Stimulated activated naive B cell treated with anti-CD40 and anti-IgM and Interleukin-4, amounts not matched to agents 10 μg/mL and 1 μg/mL and 100 μg/mL, for 72 hours (primary cell): ENCODE data around the gene CDX1.

Experiments used
- ATAC-seq, 2 donors: fragments of 150-1000 bp; cut with Tn5 transposase; replicated peaks; 2 replicates each; pipeline ENCODE4 v1.10.0; 2021; ENCODE audit warnings: moderate library complexity in 1 of 2
- DNase-seq: peaks from one replicate; pipeline ENCODE4 v3.0.0; 2021
- H3K27ac Mint-ChIP-seq: one replicate; pipeline ENCODE4 v1.8.0; 2022; ENCODE audit warnings: mild to moderate bottlenecking, mixed read lengths
- H3K27me3 Mint-ChIP-seq, 2 donors: one replicate each; pipeline ENCODE4 v1.8.0; 2022; ENCODE audit warnings: mixed read lengths in 2 of 2
- H3K36me3 Mint-ChIP-seq, 2 donors: one replicate each; pipeline ENCODE4 v1.8.0; 2022; ENCODE audit warnings: mixed read lengths in 2 of 2, mild to moderate bottlenecking in 1 of 2
- H3K4me1 Mint-ChIP-seq, 2 donors: one replicate each; pipeline ENCODE4 v1.8.0; 2022; ENCODE audit warnings: mixed read lengths in 2 of 2, mild to moderate bottlenecking in 1 of 2
- H3K4me3 Mint-ChIP-seq, 2 donors: one replicate each; pipeline ENCODE4 v1.8.0; 2022; ENCODE audit warnings: mild to moderate bottlenecking in 2 of 2, mixed read lengths in 2 of 2, moderate library complexity in 1 of 2
- H3K9me3 Mint-ChIP-seq, 2 donors: one replicate each; pipeline ENCODE4 v1.8.0; 2022; ENCODE audit warnings: mixed read lengths in 2 of 2, mild to moderate bottlenecking in 1 of 2

The CDX1 gene

DNA sequence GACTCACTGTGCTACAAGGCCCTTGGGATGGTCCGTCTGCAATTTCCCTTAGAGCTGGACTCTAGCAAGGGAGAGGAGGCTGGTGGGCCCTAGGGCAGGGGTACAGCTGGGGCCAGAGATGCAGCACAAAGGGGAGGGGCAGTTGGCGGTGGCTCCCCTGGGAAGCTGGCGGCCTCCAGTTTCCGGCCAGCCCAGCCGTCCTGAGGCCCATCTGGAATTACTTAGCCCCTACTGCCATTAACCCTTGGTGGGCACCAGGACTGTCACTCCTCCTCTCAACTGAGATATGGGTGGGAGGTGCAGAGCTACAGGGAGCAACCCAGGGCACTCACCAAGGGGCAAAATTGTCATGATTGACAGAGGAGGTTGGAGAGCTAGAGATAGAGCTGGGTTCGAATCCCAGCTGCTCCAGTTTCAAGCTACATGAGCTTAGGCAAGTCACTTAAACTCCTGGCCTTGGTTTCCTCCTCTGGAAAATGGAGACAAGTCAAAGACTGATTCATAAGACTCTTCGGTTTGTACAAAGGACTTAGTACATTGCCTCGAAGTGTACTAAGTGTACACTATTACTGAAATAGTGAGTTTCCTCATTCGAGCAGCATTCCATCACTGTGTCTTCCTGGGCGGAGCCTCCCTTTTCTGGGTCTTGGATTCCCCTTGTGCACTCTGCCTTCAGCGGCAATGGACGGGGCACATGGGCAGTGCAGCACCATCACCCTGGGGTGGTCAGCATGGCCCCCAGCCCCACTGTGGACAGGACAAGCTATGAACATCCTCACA lies 8.2 kb upstream of the CDX1 start:
- DNase-seq (no peak), ATAC-seq (no peak)
- Mint-ChIP-seq H3K27ac (no peak overlapping the region), H3K4me3 (no peak overlapping the region), H3K36me3 (no peaks in the 10 kb centered on the region), H3K9me3 (no peaks in the 10 kb centered on the region), H3K4me1 (peaks cover 30 to 60% of the 10 kb centered on the region in 2 donors), H3K27me3 (peaks cover 0 to 13% of the 10 kb centered on the region in 2 donors)

DNA sequence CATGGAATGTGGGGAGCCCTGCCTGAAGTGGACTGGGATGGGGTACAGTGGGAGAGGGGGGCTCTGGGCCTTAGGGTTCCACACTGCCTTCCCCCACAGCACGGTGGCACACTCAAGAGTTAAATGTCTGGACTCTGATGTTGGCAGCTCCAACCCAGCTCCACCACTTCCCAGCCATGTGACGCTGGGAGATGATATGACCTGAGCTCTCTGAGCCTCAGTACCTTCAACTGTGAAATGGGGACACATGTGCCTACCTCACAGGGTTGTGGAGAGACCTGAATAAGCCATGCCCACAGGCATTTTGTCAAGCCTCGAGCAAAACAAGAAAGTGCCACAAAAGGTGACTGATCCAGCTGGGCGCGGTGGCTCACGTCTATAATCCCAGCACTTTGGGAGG lies 7.5 kb upstream of the CDX1 start:
- H3K27me3 Mint-ChIP-seq: peaks cover 0 to 13% of the 10 kb centered on the region in 2 donors
- H3K4me1 Mint-ChIP-seq: peaks cover 30 to 58% of the 10 kb centered on the region in 2 donors
- H3K36me3 Mint-ChIP-seq: no peaks in the 10 kb centered on the region
- DNase-seq (no peak), ATAC-seq (no peak)
- no peaks in the 10 kb centered on the region for H3K9me3 Mint-ChIP-seq
- no peak overlapping the region for H3K27ac Mint-ChIP-seq
- H3K4me3 Mint-ChIP-seq: no peak overlapping the region

DNA sequence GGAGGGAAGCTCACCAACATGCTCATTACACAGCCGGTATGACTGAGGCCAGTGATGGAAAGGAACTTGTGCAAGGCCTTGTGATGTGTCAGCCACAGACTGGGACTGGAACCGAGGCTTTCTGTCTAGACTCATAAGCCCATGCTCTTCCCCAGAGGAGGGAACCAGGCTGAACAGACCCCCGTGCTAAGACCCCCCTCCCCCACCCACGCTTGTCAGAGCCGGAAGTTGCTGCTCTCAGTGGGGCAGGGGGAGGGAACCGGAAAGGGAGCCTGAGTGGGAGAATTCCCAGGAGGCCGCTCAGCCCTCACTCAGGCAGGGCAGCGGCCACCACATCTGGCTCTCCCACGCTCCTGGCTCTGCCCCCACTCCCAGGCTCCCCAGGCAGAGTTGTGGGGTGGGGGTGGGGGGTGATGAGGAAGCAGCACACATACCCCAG lies 6.8 kb upstream of the CDX1 start:
- DNase-seq (no peak), ATAC-seq (peak; percentile 19 to 29)
- Mint-ChIP-seq H3K4me1 (peaks cover 25 to 51% of the 10 kb centered on the region in 2 donors), H3K36me3 (no peaks in the 10 kb centered on the region), H3K4me3 (no peak overlapping the region), H3K27ac (no peak overlapping the region), H3K27me3 (peaks cover 0 to 15% of the 10 kb centered on the region in 2 donors), H3K9me3 (no peaks in the 10 kb centered on the region)

DNA sequence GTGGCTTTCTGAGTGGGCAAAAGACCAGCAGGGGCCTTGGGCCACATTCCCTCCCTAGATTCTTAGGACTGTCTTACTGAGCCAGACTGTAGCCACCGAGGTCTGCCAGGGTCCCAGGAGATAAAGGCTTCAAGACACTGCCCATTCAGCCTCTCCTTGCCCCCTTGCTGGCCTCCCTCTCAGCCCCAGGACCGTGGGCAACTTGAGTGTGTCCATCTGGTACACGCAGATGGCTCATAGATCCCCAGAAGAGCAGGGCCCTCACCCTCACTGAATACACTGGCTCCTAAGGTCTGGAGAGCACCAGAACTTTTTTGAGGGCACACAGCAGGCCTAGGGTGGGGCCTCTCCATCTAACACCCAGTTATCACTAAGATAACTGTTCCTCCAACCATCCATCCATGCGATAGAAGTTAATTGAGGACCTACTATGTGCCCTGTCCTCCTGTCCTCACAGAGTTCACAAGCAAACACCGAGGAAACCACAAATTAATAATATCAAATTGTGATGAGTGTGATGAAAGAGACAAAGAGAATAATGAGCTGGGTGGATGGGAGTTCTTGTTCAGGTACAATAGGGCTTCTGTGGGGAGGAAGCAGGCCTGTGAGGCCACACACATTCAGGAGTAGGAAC lies 6.0 kb upstream of the CDX1 start:
- H3K27ac Mint-ChIP-seq: peak overlapping the region; percentile 31
- ATAC-seq: no peak
- no peak overlapping the region for H3K4me3 Mint-ChIP-seq

GRCh38 chr5:150161242-150162141 lies 5.1 kb upstream of the CDX1 start:
- ATAC-seq (peak; percentile 82 to 85), DNase-seq (peak; percentile 55)
- peaks cover 12 to 24% of the 10 kb centered on the region in 2 donors for H3K27me3 Mint-ChIP-seq
- peaks cover 11 to 35% of the 10 kb centered on the region in 2 donors for H3K4me1 Mint-ChIP-seq
- no peaks in the 10 kb centered on the region for H3K36me3 Mint-ChIP-seq
- H3K9me3 Mint-ChIP-seq: no peaks in the 10 kb centered on the region
- H3K27ac Mint-ChIP-seq: no peak overlapping the region
- H3K4me3 Mint-ChIP-seq: no peak overlapping the region

More for the DNA sequence above, 6.0 kb upstream of the CDX1 start:
- Mint-ChIP-seq H3K4me1 (peaks cover 19 to 43% of the 10 kb centered on the region in 2 donors), H3K36me3 (no peaks in the 10 kb centered on the region), H3K27me3 (peaks cover 4 to 23% of the 10 kb centered on the region in 2 donors), H3K9me3 (no peaks in the 10 kb centered on the region)
- no peak for DNase-seq

DNA sequence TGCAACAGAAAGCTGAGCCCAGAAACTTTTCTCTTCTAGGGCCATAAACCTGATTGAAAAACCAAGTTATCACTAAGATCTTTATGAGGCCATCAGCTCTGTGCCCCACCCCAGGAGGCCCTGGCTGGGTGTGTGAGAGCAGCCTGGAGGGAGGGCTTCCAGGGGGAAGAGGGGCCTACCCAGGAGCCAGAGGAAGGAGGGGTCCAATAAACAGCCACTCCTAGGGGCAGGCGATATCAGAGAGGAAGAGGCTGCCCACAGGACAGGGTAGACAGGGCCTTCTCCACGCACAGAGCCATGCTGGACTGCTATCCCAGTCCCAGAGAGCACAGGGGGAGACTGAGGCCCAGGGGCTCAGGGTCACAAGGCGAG lies 4.5 kb upstream of the CDX1 start:
- H3K27me3 Mint-ChIP-seq: peaks cover 12 to 21% of the 10 kb centered on the region in 2 donors
- no peaks in the 10 kb centered on the region for H3K9me3 Mint-ChIP-seq
- H3K4me3 Mint-ChIP-seq: no peak overlapping the region
- DNase-seq (no peak), ATAC-seq (no peak)
- peaks cover 11 to 33% of the 10 kb centered on the region in 2 donors for H3K4me1 Mint-ChIP-seq
- H3K36me3 Mint-ChIP-seq: no peaks in the 10 kb centered on the region
- H3K27ac Mint-ChIP-seq: no peak overlapping the region

DNA sequence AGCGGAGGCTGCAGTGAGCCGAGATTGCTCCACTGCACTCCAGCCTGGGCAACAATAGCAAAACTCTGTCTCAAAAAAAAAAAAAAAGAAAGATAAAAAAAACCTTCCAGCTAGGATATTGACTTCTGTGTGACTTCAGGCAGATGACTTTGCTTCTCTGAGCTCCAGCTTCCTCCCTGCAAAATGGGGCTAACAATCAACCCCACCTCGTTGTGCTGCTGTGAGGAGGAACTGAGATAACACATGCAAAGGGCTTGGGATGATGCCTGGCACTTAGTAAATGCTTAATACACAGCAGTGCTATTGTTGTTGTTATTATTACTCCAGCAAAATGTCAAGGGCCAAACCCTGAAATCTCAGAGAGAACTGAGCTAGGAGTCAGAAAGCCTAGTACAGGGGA lies 3.5 kb upstream of the CDX1 start:
- peaks cover 20 to 24% of the 10 kb centered on the region in 2 donors for H3K27me3 Mint-ChIP-seq

DNA sequence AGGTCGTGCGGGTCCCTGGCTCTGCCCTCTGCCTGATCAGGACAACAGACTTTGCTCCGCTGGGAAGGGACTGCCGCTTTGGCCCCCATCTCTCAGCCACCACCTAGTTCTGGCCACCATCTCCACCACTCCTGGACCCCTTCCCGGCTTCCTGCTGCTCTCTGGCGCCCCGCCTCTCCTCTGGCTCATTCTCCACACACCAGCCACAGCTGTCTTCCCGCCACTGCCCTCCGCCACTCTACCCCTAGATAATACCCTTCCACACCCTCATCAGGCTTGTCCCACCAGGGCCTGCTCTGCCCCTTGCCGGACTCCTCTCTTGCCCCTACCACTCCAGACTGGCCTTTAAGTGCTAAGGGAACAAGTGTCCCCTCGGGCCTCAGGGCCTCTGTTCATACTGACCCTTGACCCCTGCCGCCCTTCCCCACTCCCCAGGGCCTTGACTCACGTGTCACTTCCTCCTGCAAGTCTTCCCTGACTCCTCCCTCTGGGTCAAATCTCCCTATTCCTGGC lies 3.0 kb upstream of the CDX1 start:
- peaks cover 14 to 33% of the 10 kb centered on the region in 2 donors for H3K4me1 Mint-ChIP-seq

More for the DNA sequence above, 3.5 kb upstream of the CDX1 start:
- ATAC-seq: no peak
- no peak for DNase-seq
- no peaks in the 10 kb centered on the region for H3K36me3 Mint-ChIP-seq
- no peak overlapping the region for H3K4me3 Mint-ChIP-seq
- no peak overlapping the region for H3K27ac Mint-ChIP-seq
- H3K9me3 Mint-ChIP-seq: no peaks in the 10 kb centered on the region
- peaks cover 14 to 33% of the 10 kb centered on the region in 2 donors for H3K4me1 Mint-ChIP-seq

GRCh38 chr5:150164211-150164980 lies 2.2 kb upstream of the CDX1 start:
- peak overlapping the region; percentile 59 for H3K27ac Mint-ChIP-seq
- H3K4me1 Mint-ChIP-seq: peaks cover 14 to 32% of the 10 kb centered on the region in 2 donors
- no peak overlapping the region for H3K4me3 Mint-ChIP-seq
- no peaks in the 10 kb centered on the region for H3K9me3 Mint-ChIP-seq
- H3K27me3 Mint-ChIP-seq: peaks cover 33 to 34% of the 10 kb centered on the region in 2 donors
- no peak for ATAC-seq
- H3K36me3 Mint-ChIP-seq: no peaks in the 10 kb centered on the region
- no peak for DNase-seq

More for the DNA sequence above, 3.0 kb upstream of the CDX1 start:
- DNase-seq (no peak), ATAC-seq (no peak)
- Mint-ChIP-seq H3K4me3 (no peak overlapping the region), H3K27ac (no peak overlapping the region), H3K9me3 (no peaks in the 10 kb centered on the region), H3K36me3 (no peaks in the 10 kb centered on the region), H3K27me3 (peaks cover 26 to 28% of the 10 kb centered on the region in 2 donors)

DNA sequence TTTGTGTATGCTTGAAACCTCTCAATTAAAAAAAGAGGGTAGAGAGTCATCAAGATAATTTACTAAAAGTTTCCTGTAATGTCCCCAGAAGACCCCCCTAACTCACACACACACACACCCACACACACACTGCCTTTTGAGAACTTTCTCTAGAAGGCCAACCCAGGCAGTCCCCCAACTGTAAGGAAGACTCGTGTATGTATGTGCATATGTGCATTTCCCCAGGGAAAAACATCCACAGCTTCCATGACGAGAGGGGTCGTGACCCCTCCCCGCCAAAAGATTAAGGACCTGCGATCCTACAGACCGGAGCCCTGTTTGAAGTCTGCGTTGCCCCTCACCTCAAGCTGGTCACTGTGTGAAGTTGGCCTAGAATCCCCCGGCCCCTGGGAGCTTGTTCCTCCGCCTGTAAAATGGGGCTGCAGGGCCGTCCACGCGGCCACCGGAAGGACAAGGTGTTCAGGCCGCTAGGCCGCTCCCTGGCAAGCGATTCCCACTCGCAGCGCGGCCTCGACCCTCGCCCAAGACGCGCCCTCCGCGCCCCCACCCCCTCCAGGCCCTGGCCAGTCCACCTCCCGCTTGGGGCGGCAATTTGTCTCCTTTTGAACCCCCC lies 435 bp upstream of the CDX1 start:
- Mint-ChIP-seq H3K27ac (no peak overlapping the region), H3K9me3 (no peaks in the 10 kb centered on the region), H3K27me3 (peaks cover 44 to 51% of the 10 kb centered on the region in 2 donors), H3K4me3 (no peak overlapping the region), H3K4me1 (peaks cover 9 to 17% of the 10 kb centered on the region in 2 donors), H3K36me3 (no peaks in the 10 kb centered on the region)
- ATAC-seq: no peak
- no peak for DNase-seq

DNA sequence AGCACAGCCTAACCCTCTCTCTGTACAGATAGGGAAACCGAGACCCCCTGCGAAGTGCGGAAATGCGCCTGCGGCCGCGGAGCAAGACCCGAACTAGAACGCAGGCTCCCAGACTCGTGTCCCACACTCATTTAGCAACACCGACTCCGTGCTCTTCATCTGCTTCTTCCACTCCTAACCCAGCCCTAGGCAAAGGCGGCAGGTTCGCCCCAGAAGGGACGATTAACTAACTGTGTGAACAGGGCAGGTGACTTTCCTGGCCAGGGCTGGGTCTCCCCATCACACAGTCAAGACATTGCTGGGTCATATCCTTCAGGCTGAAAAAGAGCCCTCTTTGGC lies 903 bp downstream of the CDX1 start:
- H3K36me3 Mint-ChIP-seq: no peaks in the 10 kb centered on the region
- no peak for ATAC-seq
- H3K4me1 Mint-ChIP-seq: peaks cover 5 to 7% of the 10 kb centered on the region in 2 donors
- peak overlapping the region in 1 of 2 donors; percentile 42 for H3K4me3 Mint-ChIP-seq
- DNase-seq: no peak
- H3K9me3 Mint-ChIP-seq: no peaks in the 10 kb centered on the region
- no peak overlapping the region for H3K27ac Mint-ChIP-seq
- H3K27me3 Mint-ChIP-seq: peaks cover 54 to 61% of the 10 kb centered on the region in 2 donors

GRCh38 chr5:150167908-150168307 lies 1.3 kb downstream of the CDX1 start:
- H3K27me3 Mint-ChIP-seq: peaks cover 55 to 62% of the 10 kb centered on the region in 2 donors
- DNase-seq: no peak
- ATAC-seq: no peak
- H3K27ac Mint-ChIP-seq: no peak overlapping the region
- no peaks in the 10 kb centered on the region for H3K9me3 Mint-ChIP-seq
- no peak overlapping the region for H3K4me3 Mint-ChIP-seq
- H3K36me3 Mint-ChIP-seq: no peaks in the 10 kb centered on the region
- peaks cover 5% of the 10 kb centered on the region in 2 donors for H3K4me1 Mint-ChIP-seq

DNA sequence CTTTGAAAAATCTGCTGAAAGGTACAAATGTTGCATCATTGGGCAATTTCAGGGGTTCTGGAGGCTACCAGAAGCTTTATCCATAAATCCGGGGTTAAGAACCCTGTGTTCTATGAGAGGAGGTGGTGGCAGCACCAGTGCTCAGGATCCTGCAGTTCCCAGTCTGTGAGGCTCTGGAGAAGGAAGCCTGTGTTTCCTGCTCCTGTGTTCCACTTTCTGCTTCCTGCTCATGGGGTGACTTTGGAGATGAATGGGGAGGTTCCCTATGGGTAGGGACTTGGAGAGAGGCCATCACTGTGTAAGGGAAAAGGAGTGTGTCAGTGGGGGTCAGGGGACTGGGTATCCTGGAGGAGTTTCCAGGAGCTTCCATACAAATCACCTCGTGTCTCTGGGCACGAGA lies 2.3 kb downstream of the CDX1 start:
- no peak overlapping the region for H3K27ac Mint-ChIP-seq
- peaks cover 1 to 3% of the 10 kb centered on the region in 2 donors for H3K4me1 Mint-ChIP-seq
- H3K4me3 Mint-ChIP-seq: no peak overlapping the region
- H3K27me3 Mint-ChIP-seq: peaks cover 63 to 68% of the 10 kb centered on the region in 2 donors
- ATAC-seq (no peak), DNase-seq (no peak)
- no peaks in the 10 kb centered on the region for H3K36me3 Mint-ChIP-seq
- H3K9me3 Mint-ChIP-seq: no peaks in the 10 kb centered on the region
